OCI-M1 (cell line): ENCODE measurements around the gene CPEB1.
A peak's percentile ranks its signal among the peaks of the same experiment; 100 is the strongest.
"Not testable (repeated sequence)": the region's sequence is repeated elsewhere in the genome, so short reads cannot be mapped to it uniquely, and the experiment has no call there.

Experiments used
- DNase-seq: peaks from one replicate; lab custom pipeline; 2025; lab: John Stamatoyannopoulos, UW

Gene CPEB1

DNA sequence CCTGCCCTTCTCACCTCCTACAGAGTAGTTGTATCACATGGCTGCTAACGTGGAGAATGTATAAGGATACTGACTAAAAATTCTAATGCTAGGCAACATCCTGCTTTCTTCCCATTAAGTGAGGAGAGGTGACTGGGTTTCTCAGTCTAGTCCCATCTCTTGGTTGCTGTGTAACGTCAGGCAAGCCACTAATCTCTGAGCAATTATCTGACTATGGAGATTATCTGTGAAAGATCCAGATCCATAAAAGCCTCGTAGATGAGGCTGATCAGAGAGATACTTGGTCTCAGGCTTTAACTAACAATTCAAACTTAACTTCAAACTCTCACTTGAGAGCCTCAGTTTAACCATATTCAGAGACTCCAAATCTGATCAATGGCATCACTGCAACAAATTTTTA lies 102.2 kb downstream of the CPEB1 start:
- no peak for DNase-seq

DNA sequence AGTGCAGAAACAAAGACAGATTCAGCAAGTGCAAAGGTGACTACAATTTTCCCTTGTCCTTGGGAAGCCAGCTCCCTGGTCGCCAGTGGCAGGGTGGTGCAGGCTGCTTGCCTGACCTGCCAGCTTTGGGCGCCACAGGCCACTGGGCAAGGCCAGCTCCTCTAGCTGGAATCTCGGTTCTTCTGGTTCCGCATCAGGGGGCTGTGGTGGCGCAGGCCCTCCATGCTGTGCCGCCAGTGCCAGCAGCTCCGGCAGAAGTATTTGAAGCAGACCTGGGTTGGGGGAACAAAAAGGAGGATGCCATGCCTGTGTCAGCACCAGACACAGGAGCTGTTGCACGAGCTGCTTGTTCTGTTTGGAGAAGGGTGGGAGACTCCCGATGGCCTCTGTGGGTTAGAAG lies 102.7 kb downstream of the CPEB1 start:
- DNase-seq: no peak

GRCh38 chr15:82543160-82543559 lies 104.0 kb downstream of the CPEB1 start:
- peak; percentile 50 for DNase-seq

GRCh38 chr15:82540984-82541431 lies 106.2 kb downstream of the CPEB1 start:
- DNase-seq: no peak

- no peak for DNase-seq
Observed at GRCh38 chr15:82540055-82540983, 106.8 kb downstream of the CPEB1 start, which contains the start of gene RPS17. RPS17 (minus strand) TSS chr15:82540457; CDS start chr15:82540428, 29 bp downstream.

GRCh38 chr15:82539691-82540054 lies 107.5 kb downstream of the CPEB1 start:
- DNase-seq: no peak

DNA sequence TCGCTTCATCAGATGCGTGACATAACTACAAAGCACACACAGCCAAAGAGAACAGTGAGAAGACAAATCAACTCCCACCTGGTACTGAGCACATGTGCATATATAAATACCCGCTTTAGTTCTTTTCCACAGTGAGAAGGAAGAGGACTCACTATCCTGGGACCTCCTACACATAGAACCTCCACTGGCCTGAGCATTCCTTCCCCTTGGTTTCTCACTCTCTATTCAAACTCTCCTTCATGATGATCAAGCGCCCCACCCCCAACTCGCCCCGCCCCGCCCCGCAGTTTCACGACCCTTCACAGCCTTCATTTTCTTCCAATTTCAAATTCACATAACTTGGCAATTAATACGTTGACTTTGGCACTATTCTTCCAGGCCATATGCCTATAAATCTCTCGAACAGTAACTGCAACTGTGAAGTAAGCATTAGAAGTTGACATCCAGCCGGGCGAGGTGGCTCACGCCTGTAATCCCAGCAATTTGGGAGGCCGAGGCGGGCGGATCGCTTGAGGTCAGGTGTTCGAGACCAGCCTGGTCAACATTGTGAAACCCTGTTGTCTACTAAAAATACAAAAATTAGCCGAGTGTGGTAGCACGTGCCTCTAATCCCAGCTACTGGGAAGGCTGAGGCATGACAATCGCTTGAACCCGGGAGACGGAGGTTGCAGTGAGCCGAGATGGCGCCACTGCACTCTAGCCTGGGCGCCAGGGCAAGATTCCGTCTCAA lies 108.0 kb downstream of the CPEB1 start:
- no peak for DNase-seq

DNA sequence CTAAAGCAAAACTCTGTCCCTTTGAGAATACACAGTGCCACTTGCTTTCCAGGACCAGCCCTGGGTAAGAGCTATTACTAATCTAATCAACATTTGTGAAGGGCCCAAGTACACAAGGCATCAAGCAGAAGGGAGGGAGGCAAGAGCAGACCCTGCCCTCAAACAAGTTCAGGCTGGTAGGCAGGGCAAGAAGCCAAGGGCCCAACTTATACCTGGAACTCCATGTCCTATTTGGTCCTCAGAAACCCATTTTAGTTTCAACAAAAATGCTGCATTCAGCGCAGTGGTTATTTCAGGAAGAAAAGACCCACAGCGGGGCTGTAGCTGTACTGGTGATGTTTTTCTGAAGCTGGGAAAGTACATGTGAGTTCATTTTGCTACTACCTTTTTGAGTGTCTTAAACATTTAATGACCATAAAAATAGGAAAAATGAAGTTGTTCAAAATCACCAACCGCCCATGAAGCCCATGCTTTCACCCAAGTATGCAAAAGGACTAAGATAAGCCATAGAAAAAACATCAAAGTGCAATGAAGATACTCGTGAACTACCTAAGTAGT lies 109.7 kb downstream of the CPEB1 start:
- DNase-seq: no peak

DNA sequence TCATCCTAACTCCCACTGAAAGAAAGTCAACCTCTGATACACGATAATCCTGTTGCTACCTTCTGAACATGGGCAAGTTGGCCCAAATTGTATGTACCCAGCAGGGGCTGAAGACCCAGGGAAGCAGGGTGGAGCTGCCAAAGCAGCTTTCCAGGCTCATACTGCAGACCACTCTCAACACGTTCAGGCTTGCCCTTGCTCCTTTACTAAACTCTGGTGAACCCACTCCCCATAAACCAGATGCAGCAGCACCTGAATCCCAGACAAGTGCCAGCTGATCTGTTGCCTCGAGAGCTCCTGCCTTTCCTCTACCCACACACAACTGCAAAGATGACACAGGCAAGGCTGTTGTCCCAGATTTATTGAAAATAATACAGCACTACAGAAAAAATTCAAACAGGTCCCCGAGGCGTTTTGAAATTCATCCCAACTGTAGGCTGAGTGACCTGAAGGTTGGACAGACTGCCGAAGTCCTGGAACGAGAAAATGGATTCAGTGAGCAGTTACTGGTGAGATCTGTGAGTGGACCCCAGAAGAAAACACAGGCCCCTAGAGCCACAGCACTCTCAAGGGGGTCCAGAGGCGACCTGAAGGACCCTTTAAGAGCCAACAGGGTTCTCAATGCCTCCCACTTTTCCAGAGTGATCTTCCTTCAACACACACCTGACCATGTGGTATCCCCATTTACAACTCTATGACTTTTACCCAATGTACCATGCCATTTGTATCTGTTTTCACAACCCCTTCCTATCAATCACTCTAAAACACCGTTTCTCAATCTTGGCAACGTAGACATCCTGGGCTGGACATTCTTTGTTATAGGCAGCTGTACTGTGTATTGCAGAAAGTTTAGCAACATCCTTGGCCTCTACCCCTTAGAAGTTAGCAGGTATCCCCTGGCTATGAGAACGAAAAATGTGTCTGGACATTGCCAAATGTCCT lies 110.5 kb downstream of the CPEB1 start:
- DNase-seq: no peak

DNA sequence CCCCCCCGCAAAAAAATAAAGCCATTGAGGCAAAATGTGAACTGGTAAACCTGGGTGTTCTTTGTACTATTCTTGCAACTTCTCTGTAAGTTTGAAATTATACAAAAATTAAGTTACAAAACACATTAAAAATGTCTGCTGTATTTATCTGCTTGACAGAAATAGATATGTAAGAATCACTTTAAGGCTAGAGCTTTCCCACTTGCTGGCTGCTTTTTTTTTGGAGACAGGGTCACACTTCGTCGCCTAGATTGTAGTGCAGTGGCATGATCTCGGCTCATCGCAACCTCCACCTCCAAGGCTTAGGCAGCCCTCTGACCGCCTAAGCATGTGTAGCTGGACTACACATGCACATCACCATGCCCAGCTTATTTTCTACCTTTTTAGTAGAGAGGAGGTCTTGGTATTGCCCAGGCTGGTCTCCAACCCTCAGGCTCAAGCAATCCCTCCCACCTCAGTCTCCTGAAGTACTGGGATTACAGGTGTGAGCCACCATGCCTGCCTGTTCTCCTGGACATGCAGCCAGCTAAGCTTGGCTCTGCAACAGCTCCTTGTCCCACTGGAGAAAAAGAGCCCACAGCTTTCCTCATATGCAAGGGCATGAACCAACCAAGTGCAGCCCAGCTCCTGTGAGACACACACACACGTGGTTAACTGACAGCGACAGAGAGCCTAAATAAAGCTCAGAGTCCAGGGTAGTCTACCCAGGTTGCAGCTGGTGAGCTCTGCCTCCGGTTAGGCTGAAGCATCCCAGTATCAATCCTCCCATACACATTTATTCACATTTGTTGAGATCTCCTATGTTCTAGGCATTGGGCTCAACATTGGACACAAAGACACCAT lies 111.4 kb downstream of the CPEB1 start:
- DNase-seq: no peak

DNA sequence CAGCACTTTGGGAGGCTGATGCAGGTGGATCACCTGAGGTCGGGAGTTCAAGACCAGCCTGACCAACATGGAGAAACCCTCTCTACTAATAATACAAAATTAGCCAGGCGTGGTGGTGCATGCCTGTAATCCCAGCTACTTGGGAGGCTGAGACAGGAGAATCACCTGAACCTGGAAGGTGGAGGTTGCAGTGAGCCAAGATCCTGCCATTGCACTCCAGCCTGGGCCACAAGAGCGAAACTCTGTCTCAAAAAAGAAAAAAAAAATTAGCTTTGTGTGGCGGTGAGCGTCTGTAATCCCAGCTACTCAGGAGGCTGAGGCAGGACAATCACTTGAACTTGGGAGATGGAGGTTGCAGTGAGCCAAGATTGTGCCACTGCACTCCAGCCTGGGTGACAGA lies 112.0 kb downstream of the CPEB1 start:
- not testable (repeated sequence) for DNase-seq

DNA sequence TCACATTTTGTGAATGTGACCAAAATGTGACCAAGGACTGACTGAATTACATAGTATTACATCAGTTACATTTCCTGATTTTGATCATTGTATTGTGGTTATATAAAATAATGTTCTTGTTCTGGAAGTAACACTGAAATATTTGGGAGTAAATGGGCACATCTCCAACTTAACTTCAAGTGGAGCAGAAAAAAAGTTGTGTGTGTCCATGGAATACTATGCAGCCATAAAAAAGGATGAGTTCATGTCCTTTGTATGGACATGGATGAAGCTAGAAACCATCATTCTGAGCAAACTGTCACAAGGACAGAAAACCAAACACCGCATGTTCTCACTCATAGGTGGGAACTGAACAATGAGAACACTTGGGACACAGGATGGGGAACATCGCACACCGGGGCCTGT lies 112.7 kb downstream of the CPEB1 start:
- DNase-seq: not testable (repeated sequence)

GRCh38 chr15:82533801-82534200 lies 113.4 kb downstream of the CPEB1 start:
- DNase-seq: no peak

- no peak for DNase-seq
Observed at GRCh38 chr15:82532991-82533481, 114.1 kb downstream of the CPEB1 start.

- DNase-seq: no peak
Observed at GRCh38 chr15:82532383-82532990, 114.7 kb downstream of the CPEB1 start.

DNA sequence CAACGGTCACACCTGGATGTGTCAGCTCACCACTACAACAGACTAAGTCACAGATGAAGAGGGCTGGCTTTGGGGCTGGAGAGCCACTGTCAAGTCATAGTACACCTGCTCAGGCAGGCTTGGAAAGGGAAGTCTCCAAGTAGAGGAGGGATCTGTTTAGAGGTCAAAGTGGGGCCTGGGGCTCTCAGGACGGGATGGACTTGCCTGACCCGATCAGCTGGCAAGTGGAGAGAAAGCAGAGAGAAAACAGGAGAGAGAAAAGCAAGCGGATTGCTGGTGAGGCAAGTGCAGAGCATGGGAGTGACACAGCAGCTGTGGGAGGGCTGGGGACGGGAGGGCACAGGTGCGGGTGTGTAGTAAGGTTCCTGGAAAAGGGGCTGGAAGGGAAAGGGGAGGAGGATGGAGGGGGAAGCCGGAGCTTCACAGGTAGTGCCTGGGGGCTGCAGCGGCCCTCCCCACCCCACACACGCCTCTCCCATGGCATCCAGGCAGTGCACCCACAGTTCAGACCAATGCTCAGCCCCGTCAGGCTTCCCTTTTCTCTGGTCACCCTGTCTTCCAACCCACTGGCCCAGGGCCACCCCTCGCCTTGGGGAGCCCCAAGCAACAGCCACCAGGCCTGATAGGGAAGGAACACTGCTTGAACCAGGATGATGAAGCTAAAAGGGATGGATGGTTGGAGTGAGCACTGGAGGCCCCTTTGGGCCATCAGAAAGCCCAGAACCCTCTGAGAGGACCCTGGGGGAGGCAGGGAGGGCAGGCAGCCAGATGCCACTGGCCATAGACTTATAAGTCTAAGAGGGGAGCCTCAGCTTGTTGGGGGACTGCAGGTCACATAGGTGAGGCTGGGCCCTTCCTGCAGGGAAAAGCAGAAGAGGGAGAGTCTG lies 115.4 kb downstream of the CPEB1 start:
- DNase-seq: no peak

GRCh38 chr15:82530606-82531379 lies 116.4 kb downstream of the CPEB1 start:
- DNase-seq: no peak

DNA sequence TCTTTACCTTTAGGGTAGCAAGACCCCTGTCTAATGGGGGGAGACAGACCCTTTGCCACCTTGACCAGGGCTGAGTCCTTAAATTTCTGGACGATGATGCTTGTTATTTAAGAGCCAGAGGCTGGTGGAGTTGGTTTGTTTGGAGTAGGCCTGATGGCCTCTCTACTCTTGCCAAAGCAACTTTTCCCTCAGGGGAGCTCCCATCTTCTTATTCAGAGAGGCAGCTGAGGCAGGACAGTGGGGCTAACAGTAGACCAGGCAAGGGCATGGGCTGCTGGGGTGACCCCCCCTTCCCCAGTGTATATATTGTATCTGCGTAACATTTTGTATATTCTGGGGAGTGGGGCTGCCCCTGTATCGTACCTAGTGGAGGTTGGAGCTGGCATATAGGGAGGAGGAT lies 117.2 kb downstream of the CPEB1 start:
- no peak for DNase-seq
